IMR-90 (cell line): ENCODE results near the gene HUWE1. TPM values are rescaled to one million over a fixed set of nuclear protein-coding genes. Genes with fewer than 3 reads are reported as not detected.

Experiments used
- ATAC-seq: fragments of 200-7000 bp; cut with Tn5 transposase; 2 replicates; pipeline ENCODE4 v1.9.1; 2020; ENCODE audit warnings: low read depth, mild to moderate bottlenecking, moderate library complexity
- BruUV-seq: library from RNA; stranded (reverse); fragments of 400-500 nt; replicated peaks from 2 replicates; lab custom pipeline; 2021; lab: Mats Ljungman, UMichigan
- CTCF ChIA-PET: fragments of 300-600 bp; formaldehyde crosslinking; extraction: SDS; loops from one replicate; lab custom pipeline; 2021; ENCODE audit warnings: antibody characterized with exemption; lab: Yijun Ruan, JAX
- POLR2A ChIA-PET: fragments of 300-600 bp; sonication (Branson Sonifier 250); formaldehyde crosslinking; loops from one replicate; lab custom pipeline; 2022; ENCODE audit warnings: antibody characterized with exemption; ENCODE audit not compliant: unreplicated experiment; lab: Charles Lee
- DNase-seq: peaks from one replicate; pipeline ENCODE4 v3.0.0; 2013
- H2AFZ ChIP-seq: replicated peaks from 2 replicates; pipeline ENCODE3; 2013; ENCODE audit warnings: low read length, mild to moderate bottlenecking; ENCODE audit not compliant: poor library complexity
- H2AK5ac ChIP-seq: 2 replicates; pipeline ENCODE4 v1.6.1; 2013; ENCODE audit warnings: low read depth, low read length, inconsistent platforms
- H2AK9ac ChIP-seq: replicated peaks from 2 replicates; pipeline ENCODE3; 2013; ENCODE audit warnings: mild to moderate bottlenecking, low read depth, low read length, moderate library complexity; ENCODE audit not compliant: poor library complexity
- H2BK120ac ChIP-seq: 2 replicates; pipeline ENCODE4 v1.6.1; 2013; ENCODE audit warnings: low read depth, low read length, inconsistent platforms
- H2BK15ac ChIP-seq: 3 replicates; pipeline ENCODE4 v1.6.1; 2013; ENCODE audit warnings: low read depth, low read length, inconsistent platforms
- H2BK20ac ChIP-seq: 2 replicates; pipeline ENCODE4 v1.6.1; 2013; ENCODE audit warnings: low read depth, mild to moderate bottlenecking, inconsistent platforms, low read length, moderate library complexity
- H2BK5ac ChIP-seq: 2 replicates; pipeline ENCODE4 v1.6.1; 2013; ENCODE audit warnings: mild to moderate bottlenecking, low read depth, low read length, inconsistent platforms; ENCODE audit not compliant: poor library complexity, severe bottlenecking
- H3K14ac ChIP-seq: replicated peaks from 2 replicates; pipeline ENCODE4 v1.6.1; 2013; ENCODE audit warnings: low read depth, low read length, inconsistent platforms
- H3K18ac ChIP-seq: 2 replicates; pipeline ENCODE4 v1.6.1; 2013; ENCODE audit warnings: low read depth, low read length, control low read depth
- H3K23ac ChIP-seq: 2 replicates; pipeline ENCODE4 v1.6.1; 2013; ENCODE audit warnings: low read depth, low read length, inconsistent platforms
- H3K27ac ChIP-seq: 2 replicates; pipeline ENCODE4 v1.5.1; 2013; ENCODE audit warnings: mild to moderate bottlenecking, control low read depth, low read length; ENCODE audit not compliant: insufficient read depth
- H3K27me3 ChIP-seq: 2 replicates; pipeline ENCODE4 v1.6.1; 2013; ENCODE audit warnings: low read length; ENCODE audit not compliant: control insufficient read depth, insufficient read depth
- H3K36me3 ChIP-seq: 2 replicates; pipeline ENCODE4 v1.6.1; 2013; ENCODE audit warnings: low read length, mixed read lengths; ENCODE audit not compliant: control insufficient read depth, insufficient read depth
- H3K4ac ChIP-seq: 2 replicates; pipeline ENCODE4 v1.6.1; 2013; ENCODE audit warnings: low read depth, low read length, inconsistent platforms
- H3K4me1 ChIP-seq: 2 replicates; pipeline ENCODE4 v1.6.1; 2013; ENCODE audit warnings: low read length, mixed read lengths; ENCODE audit not compliant: control insufficient read depth, insufficient read depth
- H3K4me2 ChIP-seq: 2 replicates; pipeline ENCODE4 v1.6.1; 2013; ENCODE audit warnings: low read depth, mild to moderate bottlenecking, control low read depth, low read length, moderate library complexity
- H3K4me3 ChIP-seq: 2 replicates; pipeline ENCODE4 v1.5.1; 2013; ENCODE audit warnings: low read depth, mild to moderate bottlenecking, control low read depth, low read length, moderate library complexity; ENCODE audit not compliant: insufficient read depth
- H3K56ac ChIP-seq: 2 replicates; pipeline ENCODE4 v1.6.1; 2013; ENCODE audit warnings: low read length, inconsistent platforms; ENCODE audit not compliant: insufficient read depth; ENCODE audit errors: extremely low read depth
- H3K79me1 ChIP-seq, 2 experiments: 2 replicates each; pipeline ENCODE4 v1.6.1; 2013; ENCODE audit warnings: low read length in 2 of 2, inconsistent platforms in 1 of 2, low read depth in 1 of 2
- H3K9ac ChIP-seq: 2 replicates; pipeline ENCODE4 v1.6.1; 2013; ENCODE audit warnings: low read depth, low read length, control low read depth
- H3K9me1 ChIP-seq: 2 replicates; pipeline ENCODE4 v1.6.1; 2013; ENCODE audit warnings: low read length, inconsistent platforms; ENCODE audit not compliant: insufficient read depth
- H3K9me3 ChIP-seq: 2 replicates; pipeline ENCODE4 v1.6.1; 2013; ENCODE audit warnings: low read length; ENCODE audit not compliant: control insufficient read depth, insufficient read depth
- H4K20me1 ChIP-seq: 2 replicates; pipeline ENCODE4 v1.6.1; 2013; ENCODE audit warnings: low read length, inconsistent platforms; ENCODE audit not compliant: insufficient read depth
- H4K5ac ChIP-seq: 2 replicates; pipeline ENCODE4 v1.6.1; 2013; ENCODE audit warnings: mild to moderate bottlenecking, low read depth, low read length, control low read depth
- H4K8ac ChIP-seq, 2 experiments: 2 replicates each; pipeline ENCODE4 v1.6.1; 2013; ENCODE audit warnings: low read depth in 2 of 2, low read length in 2 of 2, control low read depth in 1 of 2, inconsistent platforms in 1 of 2
- H4K91ac ChIP-seq: 2 replicates; pipeline ENCODE4 v1.6.1; 2013; ENCODE audit warnings: low read depth, low read length, inconsistent platforms; ENCODE audit not compliant: insufficient read depth
- BHLHE40 ChIP-seq: fragments of 150-350 bp; IDR thresholded peaks from 2 replicates; pipeline ENCODE4 v1.6.1; 2016; ENCODE audit warnings: mild to moderate bottlenecking, low read depth, low read length
- CEBPB ChIP-seq: IDR thresholded peaks from 2 replicates; pipeline ENCODE4 v1.6.1; 2012; ENCODE audit warnings: low read depth, low read length, improper control_type of control experiment
- CHD1 ChIP-seq: IDR thresholded peaks from 2 replicates; pipeline ENCODE4 v1.6.1; 2012; ENCODE audit warnings: low read depth, low read length, improper control_type of control experiment
- MAFK ChIP-seq: IDR thresholded peaks from 2 replicates; pipeline ENCODE4 v1.6.1; 2012; ENCODE audit warnings: low read depth, low read length, improper control_type of control experiment
- MAZ ChIP-seq: IDR thresholded peaks from 2 replicates; pipeline ENCODE4 v1.6.1; 2012; ENCODE audit warnings: low read depth, mild to moderate bottlenecking, low read length, improper control_type of control experiment, moderate library complexity, borderline replicate concordance
- MXI1 ChIP-seq: IDR thresholded peaks from 2 replicates; pipeline ENCODE4 v1.6.1; 2012; ENCODE audit warnings: low read depth, mild to moderate bottlenecking, low read length, moderate library complexity, borderline replicate concordance
- NFE2L2 ChIP-seq: fragments of 150-350 bp; IDR thresholded peaks from 2 replicates; pipeline ENCODE4 v1.6.1; 2016; ENCODE audit warnings: low read depth, mild to moderate bottlenecking, low read length
- POLR2A ChIP-seq: IDR thresholded peaks from 2 replicates; pipeline ENCODE4 v1.6.1; 2012; ENCODE audit warnings: mild to moderate bottlenecking, low read depth, low read length
- RAD21 ChIP-seq: IDR thresholded peaks from 2 replicates; pipeline ENCODE4 v1.6.1; 2012; ENCODE audit warnings: low read length, improper control_type of control experiment
- RCOR1 ChIP-seq: IDR thresholded peaks from 2 replicates; pipeline ENCODE4 v1.6.1; 2012; ENCODE audit warnings: mild to moderate bottlenecking, low read length, improper control_type of control experiment; ENCODE audit not compliant: insufficient replicate concordance
- RFX5 ChIP-seq: IDR thresholded peaks from 2 replicates; pipeline ENCODE4 v1.8.0; 2012; ENCODE audit warnings: low read depth, mild to moderate bottlenecking, low read length, moderate library complexity
- SMC3 ChIP-seq: fragments of 150-350 bp; IDR thresholded peaks from 2 replicates; pipeline ENCODE4 v1.6.1; 2016; ENCODE audit warnings: low read depth, mild to moderate bottlenecking, antibody characterized with exemption, low read length, moderate library complexity
- USF2 ChIP-seq: fragments of 150-350 bp; IDR thresholded peaks from 2 replicates; pipeline ENCODE4 v1.6.1; 2017; ENCODE audit warnings: mild to moderate bottlenecking, antibody characterized with exemption, low read length, low read depth
- WGBS, 2 experiments: methylation state at CpG; one replicate each; pipeline versions ENCODE4 v1.1.5 to v1.1.7; 2013; ENCODE audit warnings: missing lambda C conversion rate in 2 of 2; ENCODE audit not compliant: insufficient read length in 1 of 2; ENCODE audit errors: extremely low coverage in 2 of 2; 5-methylcytosine and 5-hydroxymethylcytosine counted together
- dilution Hi-C: fragments of 300-500 bp; cut with HindIII; formaldehyde crosslinking; loops from one replicate; pipeline ENCODE4 v1.14.3; 2018; ENCODE audit warnings: low sequenced_read_pairs; ENCODE audit not compliant: unreplicated experiment
- in situ Hi-C: fragments of 300-500 bp; cut with MboI; formaldehyde crosslinking; loops from 3 replicates; pipeline ENCODE4 v1.14.3; 2019; ENCODE audit warnings: low sequenced_read_pairs, inconsistent platforms, mixed read lengths
- intact Hi-C: fragments of 100-400 bp; cut with micrococcal nuclease; formaldehyde crosslinking; loops from 2 replicates; pipeline ENCODE4 v1.10.0; 2022
- polyA plus RNA-seq, 3 experiments: library from polyadenylated mRNA; depleted of rRNA; stranded (reverse); fragments of >200 nt; gene quantifications; 2 replicates each; pipeline ENCODE4 v1.2.3, GENCODE V29; 2012; ENCODE audit warnings: low replicate concordance in 1 of 3
- total RNA-seq: library from RNA; depleted of rRNA; stranded (reverse); fragments of >200 nt; gene quantifications from 2 replicates; pipeline ENCODE4 v1.2.3, GENCODE V29; 2012

Gene HUWE1
- total and polyA plus RNA-seq, 2 of the 4 experiments (the other 2 are of a cell fraction) = 47.6 to 57.7 TPM

- in situ Hi-C loops (no loop called here), dilution Hi-C loops (no loop called here), intact Hi-C loops (loop anchor here (5.0 kb wide), 1 partner anchor 171 kb away; no protein-coding TSS in a partner anchor)
- H4K5ac ChIP-seq = no peak overlapping the region
- no peak overlapping the region for H2AFZ ChIP-seq
- H4K20me1 ChIP-seq = no peaks in the 10 kb centered on the region
- H3K27me3 ChIP-seq = peaks cover 30% of the 10 kb centered on the region
- no peak overlapping the region for H2BK5ac ChIP-seq
- no peak for TF ChIP-seq USF2
- TF ChIP-seq MXI1 = no peak
- no peak for TF ChIP-seq SMC3
- TF ChIP-seq NFE2L2 = no peak
- no peak for TF ChIP-seq MAZ
- no peak for TF ChIP-seq BHLHE40
- TF ChIP-seq POLR2A = no peak
- TF ChIP-seq RFX5 = no peak
- no peak for TF ChIP-seq CEBPB
- no peak for TF ChIP-seq MAFK
- no peak for TF ChIP-seq RAD21
- no peak for TF ChIP-seq CHD1
- TF ChIP-seq RCOR1 = no peak
- POLR2A ChIA-PET = no interaction called here
- H2BK20ac ChIP-seq = no peak overlapping the region
- no peaks in the 10 kb centered on the region for H3K79me1 ChIP-seq
- no peak overlapping the region for H3K56ac ChIP-seq
- no peak overlapping the region for H3K4ac ChIP-seq
- H4K8ac ChIP-seq = no peak overlapping the region
- H3K18ac ChIP-seq = no peak overlapping the region
- ATAC-seq (no peak), DNase-seq (no peak)
- H3K4me2 ChIP-seq = no peak overlapping the region
- no peak overlapping the region for H3K14ac ChIP-seq
- H2AK9ac ChIP-seq = no peak overlapping the region
- CTCF ChIA-PET = interaction anchor here (1.0 to 1.3 kb wide), 2 partner anchors 25 to 166 kb away, joined by 3 to 6 read pairs; no protein-coding TSS in a partner anchor
- H3K4me3 ChIP-seq = no peak overlapping the region
- H3K23ac ChIP-seq = no peak overlapping the region
- H2AK5ac ChIP-seq = no peak overlapping the region
- H2BK120ac ChIP-seq = no peak overlapping the region
- no peaks in the 10 kb centered on the region for H3K9me1 ChIP-seq
- H4K91ac ChIP-seq = no peak overlapping the region
- BruUV-seq = no TSS peak
- 67% methylated on average over 1 of the region's 2 CpGs; no CpG with 5 or more reads in 1 of the 2 experiments for WGBS, 2 experiments
- H2BK15ac ChIP-seq = no peak overlapping the region
- H3K27ac ChIP-seq = no peak overlapping the region
- no peak overlapping the region for H3K9ac ChIP-seq
- H3K36me3 ChIP-seq = no peaks in the 10 kb centered on the region
- H3K4me1 ChIP-seq = no peaks in the 10 kb centered on the region
- H3K9me3 ChIP-seq = no peaks in the 10 kb centered on the region
Measured at GRCh38 chrX:53483416-53483815, 203.1 kb downstream of the HUWE1 start.
